SK-N-SH treated with all-trans-retinoic acid at 6 μM for 48 hours (cell line): Measurements from ENCODE around the gene TROAP.
A peak's percentile ranks its signal among the peaks of the same experiment; 100 is the strongest.

Experiments
- ATAC-seq: fragments of 200-7000 bp; cut with Tn5 transposase; 3 replicates; pipeline ENCODE4 v1.9.1; 2020; ENCODE audit warnings: mild to moderate bottlenecking, moderate library complexity
- ARNTL ChIP-seq: fragments of 450-650 bp; formaldehyde crosslinking; IDR thresholded peaks from 2 replicates; pipeline ENCODE4 v1.5.0; 2020; ENCODE audit warnings: low read depth, mild to moderate bottlenecking, moderate library complexity, borderline replicate concordance
- BACH2 ChIP-seq: fragments of 250-450 bp; sonication (Bioruptor Pico); IDR thresholded peaks from 2 replicates; pipeline ENCODE4 v1.9.0; 2021; ENCODE audit warnings: mild to moderate bottlenecking, borderline replicate concordance
- CSDC2 ChIP-seq: fragments of 250-450 bp; sonication (Bioruptor Pico); IDR thresholded peaks from 2 replicates; pipeline ENCODE4 v1.5.0; 2020; ENCODE audit warnings: mild to moderate bottlenecking, moderate library complexity
- ESRRG ChIP-seq: fragments of 250-450 bp; sonication (Bioruptor Pico); IDR thresholded peaks from 2 replicates; pipeline ENCODE4 v1.6.1; 2021; ENCODE audit warnings: mild to moderate bottlenecking
- GLIS3 ChIP-seq: fragments of 250-450 bp; sonication (Bioruptor Pico); IDR thresholded peaks from 2 replicates; pipeline ENCODE4 v1.5.0; 2020; ENCODE audit warnings: mild to moderate bottlenecking, moderate library complexity
- ISL1 ChIP-seq: fragments of 250-450 bp; sonication (Bioruptor Pico); IDR thresholded peaks from 2 replicates; pipeline ENCODE4 v2.1.2; 2022; ENCODE audit warnings: mild to moderate bottlenecking, moderate library complexity
- OSR1 ChIP-seq: fragments of 250-450 bp; sonication (Bioruptor Pico); IDR thresholded peaks from 2 replicates; pipeline ENCODE4 v1.8.0; 2022; ENCODE audit warnings: moderate library complexity, mild to moderate bottlenecking, inconsistent platforms
- PPARA ChIP-seq: fragments of 250-450 bp; sonication (Bioruptor Pico); IDR thresholded peaks from 2 replicates; pipeline ENCODE4 v1.5.0; 2020; ENCODE audit warnings: mild to moderate bottlenecking, borderline replicate concordance
- RARB ChIP-seq: fragments of 250-450 bp; sonication (Bioruptor Pico); IDR thresholded peaks from 2 replicates; pipeline ENCODE4 v1.8.0; 2021; ENCODE audit warnings: mild to moderate bottlenecking, moderate library complexity
- SNAI2 ChIP-seq: fragments of 250-450 bp; sonication (Bioruptor Pico); IDR thresholded peaks from 2 replicates; pipeline ENCODE4 v1.5.0; 2020; ENCODE audit warnings: mild to moderate bottlenecking, moderate library complexity
- TCF4 ChIP-seq: fragments of 250-450 bp; sonication (Bioruptor Pico); IDR thresholded peaks from 2 replicates; pipeline ENCODE4 v1.8.0; 2021; ENCODE audit warnings: mild to moderate bottlenecking, moderate library complexity, borderline replicate concordance
- TOX ChIP-seq: fragments of 250-450 bp; sonication (Bioruptor Pico); IDR thresholded peaks from 2 replicates; pipeline ENCODE4 v1.8.0; 2021; ENCODE audit warnings: mild to moderate bottlenecking, moderate library complexity, borderline replicate concordance
- ZC3H10 ChIP-seq: fragments of 250-450 bp; sonication (Bioruptor Pico); IDR thresholded peaks from 2 replicates; pipeline ENCODE4 v1.5.1; 2021; ENCODE audit warnings: mild to moderate bottlenecking, moderate library complexity
- ZFP3 ChIP-seq: fragments of 250-450 bp; sonication (Bioruptor Pico); IDR thresholded peaks from 2 replicates; pipeline ENCODE4 v1.5.0; 2020; ENCODE audit warnings: mild to moderate bottlenecking, moderate library complexity
- ZFP30 ChIP-seq: fragments of 450-650 bp; formaldehyde crosslinking; IDR thresholded peaks from 2 replicates; pipeline ENCODE4 v1.5.0; 2022; ENCODE audit warnings: mild to moderate bottlenecking, moderate library complexity
- ZNF565 ChIP-seq: fragments of 450-650 bp; formaldehyde crosslinking; conservative IDR thresholded peaks from 2 replicates; pipeline ENCODE4 v1.5.0; 2020; ENCODE audit warnings: low read depth, mild to moderate bottlenecking, moderate library complexity
- ZNF70 ChIP-seq: fragments of 450-650 bp; formaldehyde crosslinking; IDR thresholded peaks from 2 replicates; pipeline ENCODE4 v1.5.0; 2020; ENCODE audit warnings: mild to moderate bottlenecking, moderate library complexity
- ZNF8 ChIP-seq: fragments of 450-650 bp; formaldehyde crosslinking; IDR thresholded peaks from 2 replicates; pipeline ENCODE4 v1.5.0; 2020; ENCODE audit warnings: mild to moderate bottlenecking, moderate library complexity
- TF ChIP-seq, protein P1 (sequence below): fragments of 250-450 bp; sonication (Bioruptor Pico); IDR thresholded peaks from 2 replicates; pipeline ENCODE4 v1.5.1; 2021; ENCODE audit warnings: mild to moderate bottlenecking, moderate library complexity
- TF ChIP-seq, protein P2 (sequence below): fragments of 250-450 bp; sonication (Bioruptor Pico); IDR thresholded peaks from 2 replicates; pipeline ENCODE4 v1.5.1; 2020; ENCODE audit warnings: low read depth, mild to moderate bottlenecking, moderate library complexity
- TF ChIP-seq, protein P3 (sequence below): fragments of 250-450 bp; sonication (Bioruptor Pico); IDR thresholded peaks from 2 replicates; pipeline ENCODE4 v1.8.0; 2021; ENCODE audit warnings: low read depth, mild to moderate bottlenecking, moderate library complexity, borderline replicate concordance

TROAP gene

GRCh38 chr12:49296836-49297694 is 26.0 kb upstream of the TROAP start:
- TF ChIP-seq ZFP30 (CRISPR knock-in tag) = no peak
- no peak for TF ChIP-seq ARNTL (CRISPR knock-in tag)
- no peak for TF ChIP-seq ZNF565
- no peak for TF ChIP-seq ISL1 (CRISPR knock-in tag)
- TF ChIP-seq, protein P1, sequence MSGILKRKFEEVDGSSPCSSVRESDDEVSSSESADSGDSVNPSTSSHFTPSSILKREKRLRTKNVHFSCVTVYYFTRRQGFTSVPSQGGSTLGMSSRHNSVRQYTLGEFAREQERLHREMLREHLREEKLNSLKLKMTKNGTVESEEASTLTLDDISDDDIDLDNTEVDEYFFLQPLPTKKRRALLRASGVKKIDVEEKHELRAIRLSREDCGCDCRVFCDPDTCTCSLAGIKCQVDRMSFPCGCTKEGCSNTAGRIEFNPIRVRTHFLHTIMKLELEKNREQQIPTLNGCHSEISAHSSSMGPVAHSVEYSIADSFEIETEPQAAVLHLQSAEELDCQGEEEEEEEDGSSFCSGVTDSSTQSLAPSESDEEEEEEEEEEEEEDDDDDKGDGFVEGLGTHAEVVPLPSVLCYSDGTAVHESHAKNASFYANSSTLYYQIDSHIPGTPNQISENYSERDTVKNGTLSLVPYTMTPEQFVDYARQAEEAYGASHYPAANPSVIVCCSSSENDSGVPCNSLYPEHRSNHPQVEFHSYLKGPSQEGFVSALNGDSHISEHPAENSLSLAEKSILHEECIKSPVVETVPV (CRISPR knock-in tag) = no peak
- TF ChIP-seq ESRRG (CRISPR knock-in tag) = no peak
- no peak for TF ChIP-seq SNAI2 (CRISPR knock-in tag)
- no peak for TF ChIP-seq TCF4 (CRISPR knock-in tag)
- TF ChIP-seq, protein P2, sequence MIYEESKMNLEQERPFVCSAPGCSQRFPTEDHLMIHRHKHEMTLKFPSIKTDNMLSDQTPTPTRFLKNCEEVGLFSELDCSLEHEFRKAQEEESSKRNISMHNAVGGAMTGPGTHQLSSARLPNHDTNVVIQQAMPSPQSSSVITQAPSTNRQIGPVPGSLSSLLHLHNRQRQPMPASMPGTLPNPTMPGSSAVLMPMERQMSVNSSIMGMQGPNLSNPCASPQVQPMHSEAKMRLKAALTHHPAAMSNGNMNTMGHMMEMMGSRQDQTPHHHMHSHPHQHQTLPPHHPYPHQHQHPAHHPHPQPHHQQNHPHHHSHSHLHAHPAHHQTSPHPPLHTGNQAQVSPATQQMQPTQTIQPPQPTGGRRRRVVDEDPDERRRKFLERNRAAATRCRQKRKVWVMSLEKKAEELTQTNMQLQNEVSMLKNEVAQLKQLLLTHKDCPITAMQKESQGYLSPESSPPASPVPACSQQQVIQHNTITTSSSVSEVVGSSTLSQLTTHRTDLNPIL = no peak
- TF ChIP-seq PPARA = no peak
- no peak for TF ChIP-seq ZFP3 (CRISPR knock-in tag)
- no peak for ATAC-seq

DNA sequence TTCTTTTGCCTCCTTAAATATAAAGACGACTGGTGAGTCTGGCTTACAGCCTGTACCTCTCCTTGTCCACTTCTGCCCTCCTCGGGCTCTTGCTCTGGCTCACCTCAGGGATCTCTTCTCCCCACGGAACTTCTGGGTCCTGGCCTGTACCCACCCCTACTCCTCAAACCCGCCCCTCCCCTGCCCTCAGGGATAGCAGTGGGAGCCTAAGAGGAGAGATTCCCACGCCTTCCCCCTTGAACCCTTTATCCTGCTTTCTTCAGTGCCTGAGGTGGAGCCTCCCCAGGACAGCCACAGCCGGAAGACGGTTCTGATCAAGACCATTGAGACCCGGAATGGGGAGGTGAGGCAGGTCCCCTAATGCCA is 25.4 kb upstream of the TROAP start:
- no peak for ATAC-seq
- TF ChIP-seq ZFP3 (CRISPR knock-in tag) (no peak), ARNTL (CRISPR knock-in tag) (no peak), CSDC2 (CRISPR knock-in tag) (no peak), ZNF565 (no peak), GLIS3 (CRISPR knock-in tag) (no peak), ZNF70 (CRISPR knock-in tag) (no peak), ZC3H10 (CRISPR knock-in tag) (no peak), PPARA (no peak), ISL1 (CRISPR knock-in tag) (no peak), RARB (CRISPR knock-in tag) (no peak), ZNF8 (CRISPR knock-in tag) (no peak), OSR1 (CRISPR knock-in tag) (no peak), ZFP30 (CRISPR knock-in tag) (no peak)
- TF ChIP-seq, protein P3, sequence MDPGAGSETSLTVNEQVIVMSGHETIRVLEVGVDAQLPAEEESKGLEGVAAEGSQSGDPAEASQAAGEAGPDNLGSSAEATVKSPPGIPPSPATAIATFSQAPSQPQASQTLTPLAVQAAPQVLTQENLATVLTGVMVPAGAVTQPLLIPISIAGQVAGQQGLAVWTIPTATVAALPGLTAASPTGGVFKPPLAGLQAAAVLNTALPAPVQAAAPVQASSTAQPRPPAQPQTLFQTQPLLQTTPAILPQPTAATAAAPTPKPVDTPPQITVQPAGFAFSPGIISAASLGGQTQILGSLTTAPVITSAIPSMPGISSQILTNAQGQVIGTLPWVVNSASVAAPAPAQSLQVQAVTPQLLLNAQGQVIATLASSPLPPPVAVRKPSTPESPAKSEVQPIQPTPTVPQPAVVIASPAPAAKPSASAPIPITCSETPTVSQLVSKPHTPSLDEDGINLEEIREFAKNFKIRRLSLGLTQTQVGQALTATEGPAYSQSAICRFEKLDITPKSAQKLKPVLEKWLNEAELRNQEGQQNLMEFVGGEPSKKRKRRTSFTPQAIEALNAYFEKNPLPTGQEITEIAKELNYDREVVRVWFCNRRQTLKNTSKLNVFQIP (CRISPR knock-in tag) = no peak
- TF ChIP-seq, protein P1 (CRISPR knock-in tag) = no peak

DNA sequence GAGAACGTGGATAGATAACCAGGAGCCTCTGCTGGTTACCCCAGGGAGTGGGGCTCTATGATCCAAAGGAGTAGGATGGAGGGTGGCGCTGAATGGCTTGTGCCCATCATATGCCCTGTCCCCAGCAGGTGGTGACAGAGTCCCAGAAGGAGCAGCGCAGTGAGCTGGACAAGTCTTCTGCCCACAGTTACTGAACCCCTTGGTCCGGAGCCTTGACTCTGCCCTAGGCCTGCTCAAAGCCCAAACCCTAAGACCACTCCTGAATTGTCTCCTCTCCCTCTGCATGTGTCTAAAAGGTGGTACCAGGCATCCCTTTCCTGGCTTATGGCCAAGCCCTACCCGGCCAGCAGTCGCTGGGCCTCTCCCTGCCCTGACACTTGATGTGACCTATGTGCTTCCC is 24.9 kb upstream of the TROAP start:
- no peak for TF ChIP-seq ZNF8 (CRISPR knock-in tag)
- no peak for TF ChIP-seq ZFP30 (CRISPR knock-in tag)
- TF ChIP-seq PPARA = no peak
- no peak for TF ChIP-seq GLIS3 (CRISPR knock-in tag)
- TF ChIP-seq OSR1 (CRISPR knock-in tag) = no peak
- no peak for TF ChIP-seq RARB (CRISPR knock-in tag)
- no peak for TF ChIP-seq TOX (CRISPR knock-in tag)
- TF ChIP-seq ESRRG (CRISPR knock-in tag) = no peak
- TF ChIP-seq ARNTL (CRISPR knock-in tag) = no peak
- TF ChIP-seq ZC3H10 (CRISPR knock-in tag) = no peak
- no peak for TF ChIP-seq TCF4 (CRISPR knock-in tag)
- TF ChIP-seq, protein P2 = no peak
- no peak for TF ChIP-seq BACH2
- TF ChIP-seq, protein P1 (CRISPR knock-in tag) = no peak
- no peak for TF ChIP-seq CSDC2 (CRISPR knock-in tag)
- TF ChIP-seq ZNF565 = no peak

More for the DNA sequence above, 24.9 kb upstream of the TROAP start:
- peak; percentile 33; the same call in 1 of the 3 replicates for ATAC-seq
